ENCODE results near the gene TTC9. TPM values are rescaled to one million over a fixed set of nuclear protein-coding genes. Genes with fewer than 3 reads are reported as not detected.

Gene TTC9
- total RNA-seq, 1 experiment from 2014 or later = 0.49 TPM

DNA sequence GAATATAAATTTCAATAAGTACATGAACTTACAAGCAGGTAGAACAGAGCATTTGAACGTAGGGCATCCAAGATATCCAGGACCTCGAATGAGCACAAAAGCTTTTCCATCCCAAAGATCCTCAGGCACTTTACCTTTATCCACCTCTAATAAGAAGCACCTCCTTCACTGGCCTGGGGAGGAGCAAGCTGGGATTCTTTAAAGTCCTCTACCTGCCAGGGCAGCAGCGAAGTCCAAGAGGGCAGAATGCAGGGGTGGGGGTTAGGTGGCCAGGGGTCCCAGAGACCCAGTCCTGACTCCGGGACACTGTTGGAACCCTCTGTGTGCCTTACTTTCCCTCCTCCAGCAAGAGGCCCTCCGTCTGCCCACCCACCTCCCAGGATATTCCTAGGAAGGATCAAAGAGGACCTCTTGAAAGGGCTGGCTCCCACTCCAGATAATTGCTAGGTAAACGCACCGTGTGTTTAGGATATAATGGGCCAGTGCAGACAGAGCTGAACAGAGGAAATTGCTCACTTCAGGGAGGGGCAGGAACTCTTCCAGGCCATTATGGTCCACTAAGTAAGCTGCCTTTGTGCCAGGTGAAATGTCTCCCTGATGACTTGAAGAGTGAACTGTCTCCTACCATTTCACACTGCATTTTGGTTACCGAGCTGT is 68.1 kb downstream of the TTC9 start:
- Histone ChIP-seq H3K9me3 (ENCODE audit: control insufficient read depth, insufficient read depth, low read depth, low read length) (no peaks in the 10 kb centered on the region), H3K4me1 (ENCODE audit: control insufficient read depth, insufficient read depth, low read length) (no peaks in the 10 kb centered on the region), H3K27ac (ENCODE audit: low read length) (no peak overlapping the region), H3K4me3 (ENCODE audit: low read depth in 2 of 2, low read length in 2 of 2) (no peak overlapping the region), H3K27me3 (ENCODE audit: control insufficient read depth, insufficient read depth, low read length) (peaks cover 4% of the 10 kb centered on the region; the same call in 1 of the 2 replicates), H3K36me3 (ENCODE audit: control insufficient read depth, insufficient read depth, low read length) (no peaks in the 10 kb centered on the region)
- in situ Hi-C loops (cut with HindIII; ENCODE audit: low pct_unique_long_range_greater_than_20kb, low sequenced_read_pairs) (no loop called here), intact Hi-C loops (cut with micrococcal nuclease; ENCODE audit: unreplicated experiment) (loop anchor here (5.0 kb wide), 1 partner anchor 93 kb away; no protein-coding TSS in a partner anchor)
- ATAC-seq (no peak), DNase-seq (ENCODE audit: low read depth, low spot score) (no peak)
- TF ChIP-seq, protein P1, sequence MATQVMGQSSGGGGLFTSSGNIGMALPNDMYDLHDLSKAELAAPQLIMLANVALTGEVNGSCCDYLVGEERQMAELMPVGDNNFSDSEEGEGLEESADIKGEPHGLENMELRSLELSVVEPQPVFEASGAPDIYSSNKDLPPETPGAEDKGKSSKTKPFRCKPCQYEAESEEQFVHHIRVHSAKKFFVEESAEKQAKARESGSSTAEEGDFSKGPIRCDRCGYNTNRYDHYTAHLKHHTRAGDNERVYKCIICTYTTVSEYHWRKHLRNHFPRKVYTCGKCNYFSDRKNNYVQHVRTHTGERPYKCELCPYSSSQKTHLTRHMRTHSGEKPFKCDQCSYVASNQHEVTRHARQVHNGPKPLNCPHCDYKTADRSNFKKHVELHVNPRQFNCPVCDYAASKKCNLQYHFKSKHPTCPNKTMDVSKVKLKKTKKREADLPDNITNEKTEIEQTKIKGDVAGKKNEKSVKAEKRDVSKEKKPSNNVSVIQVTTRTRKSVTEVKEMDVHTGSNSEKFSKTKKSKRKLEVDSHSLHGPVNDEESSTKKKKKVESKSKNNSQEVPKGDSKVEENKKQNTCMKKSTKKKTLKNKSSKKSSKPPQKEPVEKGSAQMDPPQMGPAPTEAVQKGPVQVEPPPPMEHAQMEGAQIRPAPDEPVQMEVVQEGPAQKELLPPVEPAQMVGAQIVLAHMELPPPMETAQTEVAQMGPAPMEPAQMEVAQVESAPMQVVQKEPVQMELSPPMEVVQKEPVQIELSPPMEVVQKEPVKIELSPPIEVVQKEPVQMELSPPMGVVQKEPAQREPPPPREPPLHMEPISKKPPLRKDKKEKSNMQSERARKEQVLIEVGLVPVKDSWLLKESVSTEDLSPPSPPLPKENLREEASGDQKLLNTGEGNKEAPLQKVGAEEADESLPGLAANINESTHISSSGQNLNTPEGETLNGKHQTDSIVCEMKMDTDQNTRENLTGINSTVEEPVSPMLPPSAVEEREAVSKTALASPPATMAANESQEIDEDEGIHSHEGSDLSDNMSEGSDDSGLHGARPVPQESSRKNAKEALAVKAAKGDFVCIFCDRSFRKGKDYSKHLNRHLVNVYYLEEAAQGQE (IDR thresholded peaks at IDR 0.05; ENCODE audit: insufficient read depth in 1 of 2, low read depth in 2 of 2, low read length in 1 of 2) = no peak
- TF ChIP-seq TCF7L2 (IDR thresholded peaks at IDR 0.05; ENCODE audit: low read depth, low read length) (no peak), POLR2AphosphoS5 (IDR thresholded peaks at IDR 0.05; ENCODE audit: low read depth, low read length) (no peak), SIN3A (IDR thresholded peaks at IDR 0.05; ENCODE audit: borderline replicate concordance, insufficient read depth, low read depth, low read length) (no peak)
- TF ChIP-seq, protein P2, sequence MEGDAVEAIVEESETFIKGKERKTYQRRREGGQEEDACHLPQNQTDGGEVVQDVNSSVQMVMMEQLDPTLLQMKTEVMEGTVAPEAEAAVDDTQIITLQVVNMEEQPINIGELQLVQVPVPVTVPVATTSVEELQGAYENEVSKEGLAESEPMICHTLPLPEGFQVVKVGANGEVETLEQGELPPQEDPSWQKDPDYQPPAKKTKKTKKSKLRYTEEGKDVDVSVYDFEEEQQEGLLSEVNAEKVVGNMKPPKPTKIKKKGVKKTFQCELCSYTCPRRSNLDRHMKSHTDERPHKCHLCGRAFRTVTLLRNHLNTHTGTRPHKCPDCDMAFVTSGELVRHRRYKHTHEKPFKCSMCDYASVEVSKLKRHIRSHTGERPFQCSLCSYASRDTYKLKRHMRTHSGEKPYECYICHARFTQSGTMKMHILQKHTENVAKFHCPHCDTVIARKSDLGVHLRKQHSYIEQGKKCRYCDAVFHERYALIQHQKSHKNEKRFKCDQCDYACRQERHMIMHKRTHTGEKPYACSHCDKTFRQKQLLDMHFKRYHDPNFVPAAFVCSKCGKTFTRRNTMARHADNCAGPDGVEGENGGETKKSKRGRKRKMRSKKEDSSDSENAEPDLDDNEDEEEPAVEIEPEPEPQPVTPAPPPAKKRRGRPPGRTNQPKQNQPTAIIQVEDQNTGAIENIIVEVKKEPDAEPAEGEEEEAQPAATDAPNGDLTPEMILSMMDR (IDR thresholded peaks at IDR 0.05) = no peak
- CTCF ChIA-PET = no interaction called here
- POLR2A ChIA-PET = no interaction called here
- BruUV-seq (replicated peaks) = no TSS peak

DNA sequence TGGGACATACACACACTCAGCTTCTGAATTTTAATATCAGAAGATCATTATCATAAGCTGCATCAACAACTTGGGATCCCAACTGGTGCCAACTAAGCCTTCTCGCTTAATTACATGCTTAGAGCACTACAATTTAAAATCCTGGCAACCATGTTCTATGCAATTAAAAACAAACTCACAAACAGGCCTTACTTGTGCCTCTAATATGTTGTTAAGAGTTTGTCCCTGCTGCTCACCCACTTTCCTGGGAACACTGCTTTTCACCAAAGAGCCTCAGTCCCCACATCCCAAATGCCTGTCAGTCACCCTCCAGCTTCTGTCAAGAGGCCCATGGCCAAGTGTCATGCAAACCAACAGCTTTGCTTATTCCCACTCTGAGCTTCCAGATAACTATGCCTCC is 69.7 kb downstream of the TTC9 start:
- BruUV-seq (replicated peaks) = no TSS peak
- Histone ChIP-seq H3K36me3 (ENCODE audit: control insufficient read depth, insufficient read depth, low read length) (no peaks in the 10 kb centered on the region), H3K27me3 (ENCODE audit: control insufficient read depth, insufficient read depth, low read length) (no peaks in the 10 kb centered on the region), H3K9me3 (ENCODE audit: control insufficient read depth, insufficient read depth, low read depth, low read length) (no peaks in the 10 kb centered on the region), H3K27ac (ENCODE audit: low read length) (no peak overlapping the region), H3K4me3 (ENCODE audit: low read depth in 2 of 2, low read length in 2 of 2) (no peak overlapping the region), H3K4me1 (ENCODE audit: control insufficient read depth, insufficient read depth, low read length) (no peaks in the 10 kb centered on the region)
- in situ Hi-C loops (cut with HindIII; ENCODE audit: low pct_unique_long_range_greater_than_20kb, low sequenced_read_pairs) = no loop called here
- intact Hi-C loops (cut with micrococcal nuclease; ENCODE audit: unreplicated experiment) = loop anchor here (5.0 kb wide), 1 partner anchor 94 kb away; no protein-coding TSS in a partner anchor
- TF ChIP-seq, protein P1 (IDR thresholded peaks at IDR 0.05; ENCODE audit: insufficient read depth in 1 of 2, low read depth in 2 of 2, low read length in 1 of 2) = no peak
- TF ChIP-seq TCF7L2 (IDR thresholded peaks at IDR 0.05; ENCODE audit: low read depth, low read length) (no peak), SIN3A (IDR thresholded peaks at IDR 0.05; ENCODE audit: borderline replicate concordance, insufficient read depth, low read depth, low read length) (no peak), POLR2AphosphoS5 (IDR thresholded peaks at IDR 0.05; ENCODE audit: low read depth, low read length) (no peak)
- TF ChIP-seq, protein P2 (IDR thresholded peaks at IDR 0.05) = no peak
- ATAC-seq (no peak), DNase-seq (ENCODE audit: low read depth, low spot score) (no peak)
- ChIA-PET CTCF (no interaction called here), POLR2A (no interaction called here)

Data from Panc1 (cell line).